ENCODE data around the gene MYL4.
"Not testable (repeated sequence)": the region's sequence is repeated elsewhere in the genome, so short reads cannot be mapped to it uniquely, and the experiment has no call there.

MYL4 gene

DNA sequence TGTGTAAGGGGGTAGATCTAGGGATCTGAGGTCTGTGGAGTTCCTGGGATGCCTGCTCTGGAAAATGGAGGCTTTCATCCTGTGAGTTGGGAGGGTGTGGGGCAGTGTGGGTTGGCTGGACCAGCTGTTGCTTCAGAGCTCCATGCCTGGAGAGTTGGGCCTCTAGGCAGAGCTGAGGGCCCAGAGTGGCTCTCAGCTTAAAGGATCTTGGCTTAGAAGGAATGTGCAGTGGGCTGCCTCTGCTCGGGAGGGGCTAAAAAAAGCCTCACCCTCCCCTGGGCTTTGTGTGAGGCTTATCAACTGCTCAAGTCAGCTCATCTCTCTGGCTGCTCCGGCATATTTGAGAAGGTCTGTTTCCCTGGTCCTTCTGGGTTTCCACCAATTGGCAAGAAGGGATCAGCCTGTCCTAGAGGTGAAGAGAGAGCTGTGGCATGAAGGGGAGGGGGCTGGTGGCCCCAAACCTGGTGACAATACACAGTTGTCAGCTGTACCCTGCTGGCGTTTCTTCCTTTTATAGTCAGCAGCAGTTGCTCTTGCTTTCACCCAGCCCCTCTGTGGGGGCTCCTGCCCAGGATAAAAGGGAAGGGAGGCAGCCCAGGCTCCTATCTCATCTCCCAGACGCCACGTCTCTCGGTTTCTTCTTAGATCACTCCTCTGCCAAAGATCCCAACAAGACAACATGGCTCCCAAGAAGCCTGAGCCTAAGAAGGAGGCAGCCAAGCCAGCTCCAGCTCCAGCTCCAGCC lies at the start of gene MYL4:
TSS of gene MYL4 (plus strand) at position 605 of the 745 bp plus-strand sequence. CDS start at position 680, 75 bp downstream.
- DNase-seq (ENCODE audit: low read depth), result no peak

DNA sequence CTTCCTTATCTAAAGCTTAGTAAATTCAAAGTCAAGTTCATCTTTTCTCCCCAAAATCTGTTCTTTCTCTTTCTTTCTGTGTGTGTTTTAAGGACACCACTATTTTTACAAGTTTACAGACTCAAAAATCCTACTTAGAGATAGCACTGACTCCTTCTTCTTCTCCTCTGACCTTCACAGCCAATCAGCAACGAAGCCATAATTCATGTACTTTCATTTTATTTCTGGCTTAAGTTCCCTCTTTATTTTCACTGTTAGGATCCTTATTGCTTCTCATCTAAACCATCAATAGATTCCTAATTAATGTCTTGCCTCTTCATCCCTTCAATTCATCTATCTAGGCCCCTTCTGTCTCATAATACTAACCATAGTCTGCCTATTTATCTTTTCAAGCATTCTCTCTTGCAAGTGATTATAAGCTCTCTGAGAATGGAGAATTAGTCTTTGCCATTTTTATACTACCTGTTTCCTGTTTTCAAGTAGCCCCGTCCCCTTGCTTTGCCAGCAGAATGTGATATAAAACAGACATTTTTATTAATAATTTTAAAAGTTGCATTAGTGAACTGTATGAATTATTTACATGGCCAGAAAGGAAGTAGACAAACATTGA lies 47.0 kb upstream of the MYL4 start:
- no peak for DNase-seq (ENCODE audit: low read depth)

DNA sequence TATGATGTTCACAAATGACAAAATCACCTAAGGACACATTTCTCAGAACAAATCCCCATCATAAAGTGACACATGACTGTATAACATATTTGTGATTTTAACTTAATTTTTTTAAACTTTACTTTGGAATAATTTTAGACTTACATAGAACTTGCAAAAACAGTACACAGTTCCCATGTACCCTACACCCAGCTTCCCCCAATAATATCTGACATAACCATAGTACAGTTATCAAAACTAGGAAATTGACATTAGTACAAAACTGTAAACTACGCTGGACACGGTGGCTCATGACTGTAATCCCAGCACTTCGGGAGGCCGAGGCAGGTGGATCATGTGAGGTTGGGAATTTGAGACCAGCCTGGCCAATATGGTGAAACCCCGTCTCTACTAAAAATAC lies 44.9 kb upstream of the MYL4 start:
- DNase-seq (ENCODE audit: low read depth), result no peak

DNA sequence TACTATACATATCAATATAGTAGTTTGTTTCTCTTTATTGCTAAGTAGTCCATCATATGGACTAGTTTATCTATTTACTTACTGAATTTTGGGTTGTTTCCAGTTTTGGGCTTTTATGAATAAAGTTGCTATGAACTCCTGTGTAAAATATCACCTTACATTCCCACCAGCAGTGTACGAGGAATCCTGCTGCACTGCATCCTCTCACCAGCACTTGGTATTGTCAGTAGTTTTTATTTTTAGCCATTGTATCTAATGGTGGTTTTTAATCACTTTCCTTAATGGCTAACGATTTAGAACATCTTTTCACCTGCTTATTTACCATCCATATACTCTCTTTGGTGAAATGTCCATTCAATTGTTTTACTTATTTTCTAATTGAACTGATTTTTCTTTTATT lies 44.0 kb upstream of the MYL4 start:
- DNase-seq (ENCODE audit: low read depth), result no peak

DNA sequence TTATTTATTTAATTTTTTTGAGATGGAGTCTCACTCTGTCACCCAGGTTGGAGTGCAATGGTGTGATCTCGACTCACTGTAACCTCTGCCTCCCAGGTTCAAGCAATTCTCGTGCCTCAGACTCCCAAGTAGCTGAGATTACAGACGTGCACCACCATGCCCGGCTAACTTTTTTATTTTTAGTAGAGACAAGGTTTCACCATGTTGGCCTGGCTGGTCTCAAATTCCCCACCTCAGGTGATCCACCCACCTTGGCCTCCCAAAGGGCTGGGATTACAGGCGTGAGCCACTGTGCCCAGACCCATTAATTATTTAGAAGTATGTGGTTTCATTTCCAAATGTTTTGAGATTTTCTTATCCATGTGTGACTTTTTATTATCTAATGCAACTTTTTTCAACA lies 42.3 kb upstream of the MYL4 start:
- not testable (repeated sequence) for DNase-seq (ENCODE audit: low read depth)

DNA sequence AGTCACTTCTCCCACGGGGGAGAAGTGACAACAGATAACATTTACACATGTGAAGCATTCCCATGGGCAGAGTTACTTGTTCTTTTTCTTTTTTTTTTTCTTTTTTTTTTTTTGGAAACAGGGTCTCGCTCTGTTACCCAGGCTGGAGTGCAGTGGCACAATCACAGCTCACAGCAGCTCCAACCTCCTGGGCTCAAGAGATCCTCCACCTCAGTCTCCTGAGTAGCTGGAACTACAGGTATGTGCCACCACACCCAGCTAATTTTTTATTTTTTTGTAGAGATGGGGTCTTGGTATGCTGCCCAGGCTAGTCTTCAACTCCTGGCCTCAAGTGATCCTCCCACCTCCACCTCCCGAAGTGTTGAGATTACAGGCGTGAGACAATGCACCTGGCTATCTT lies 40.3 kb upstream of the MYL4 start:
- DNase-seq (ENCODE audit: low read depth), result not testable (repeated sequence)

DNA sequence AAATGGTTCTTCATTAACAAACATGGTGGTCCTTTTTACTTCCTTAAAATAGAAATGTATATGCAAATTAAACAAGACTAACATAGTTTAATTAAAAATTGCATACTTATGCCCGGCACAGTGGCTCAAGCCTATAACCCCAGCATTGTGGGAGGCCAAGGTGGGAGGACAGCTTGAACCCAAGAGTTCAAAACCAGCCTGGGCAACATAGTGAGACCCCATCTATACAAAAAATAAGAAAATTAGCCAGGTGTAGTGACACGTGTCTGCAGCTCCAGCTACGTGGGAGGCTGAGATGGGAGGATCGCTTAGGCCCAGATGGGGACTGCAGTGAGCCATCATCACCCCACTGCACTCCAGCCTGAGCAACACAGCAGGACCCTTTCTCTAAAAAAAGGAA lies 38.4 kb upstream of the MYL4 start:
- DNase-seq (ENCODE audit: low read depth), result no peak

DNA sequence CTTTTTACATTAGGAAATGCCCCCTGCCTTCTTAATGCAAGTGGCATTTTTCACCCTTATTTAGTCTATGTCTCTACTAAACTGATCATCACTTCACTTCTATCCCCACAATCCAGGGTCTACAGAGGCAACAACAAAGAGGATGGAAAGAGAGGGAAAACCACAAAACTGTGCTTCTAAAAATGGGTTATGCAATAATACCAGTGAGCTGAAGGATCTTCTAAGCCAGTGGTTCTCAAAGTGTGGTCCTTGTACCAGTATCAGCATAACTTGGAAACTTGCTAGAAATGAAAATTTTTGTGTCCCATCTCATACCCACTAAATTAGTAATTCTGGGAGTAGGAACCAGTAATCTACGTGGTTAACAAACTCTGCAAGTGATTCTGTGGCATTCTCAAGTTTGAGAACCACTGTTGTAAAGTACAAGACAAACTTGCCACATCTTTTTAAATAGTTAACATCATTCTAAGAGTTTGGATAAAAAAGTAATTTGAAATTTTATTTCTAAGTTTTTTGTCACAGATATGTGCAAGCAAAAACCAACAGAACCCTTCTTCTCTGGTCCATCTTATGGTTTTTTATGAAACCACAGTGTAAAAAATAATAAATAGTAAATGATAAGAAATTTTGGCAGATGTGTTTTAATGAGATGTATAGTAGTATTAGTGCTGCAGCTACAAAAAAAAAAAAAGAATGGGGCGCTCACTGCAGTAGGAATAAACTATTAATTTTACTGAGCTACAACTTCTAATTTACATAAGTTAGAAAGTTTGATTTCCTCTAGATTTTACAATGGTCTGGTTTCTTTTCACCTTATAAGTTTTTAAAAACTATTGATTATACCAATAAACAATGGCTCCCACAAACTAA lies 36.2 kb upstream of the MYL4 start:
- DNase-seq (ENCODE audit: low read depth), result no peak

DNA sequence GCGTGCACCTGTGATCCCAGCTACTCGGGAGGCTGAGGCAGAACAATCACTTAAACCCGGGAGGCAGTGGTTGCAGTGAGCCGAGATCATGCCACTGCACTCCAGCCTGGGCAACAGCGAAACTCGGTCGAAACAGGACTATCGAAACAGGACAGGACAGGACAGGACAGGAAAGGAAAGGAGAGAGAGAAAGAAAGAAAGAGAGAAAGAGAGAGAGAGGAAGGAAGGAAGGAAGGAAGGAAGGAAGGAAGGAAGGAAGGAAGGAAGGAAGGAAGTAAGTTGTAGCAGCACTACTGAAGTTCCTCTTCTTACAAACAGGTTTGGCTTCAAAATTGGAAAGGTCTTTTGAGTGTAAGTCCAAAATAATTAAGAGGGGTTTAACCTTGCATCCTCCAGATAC lies 34.3 kb upstream of the MYL4 start:
- not testable (repeated sequence) for DNase-seq (ENCODE audit: low read depth)

DNA sequence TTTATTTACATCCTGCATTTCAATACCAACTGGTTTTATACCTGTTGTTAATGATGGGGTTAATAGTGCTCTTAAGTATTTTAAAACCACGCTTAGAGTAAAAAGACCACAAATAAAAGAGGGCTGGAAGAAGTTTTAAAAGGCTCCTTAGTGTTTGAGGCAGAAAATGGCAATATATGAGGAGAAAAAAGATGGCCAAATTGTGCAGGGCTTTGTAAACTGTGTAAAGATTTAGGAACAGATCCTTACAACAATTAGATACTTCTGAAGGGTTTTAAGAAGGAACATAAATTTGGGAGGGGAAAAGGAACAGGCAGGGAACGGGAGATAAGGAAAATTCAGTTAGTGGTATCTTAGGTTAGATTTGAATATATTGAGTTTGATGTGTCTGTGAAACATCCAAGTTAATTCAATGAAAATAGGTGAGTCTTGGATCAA lies 32.7 kb upstream of the MYL4 start:
- no peak for DNase-seq (ENCODE audit: low read depth)

DNA sequence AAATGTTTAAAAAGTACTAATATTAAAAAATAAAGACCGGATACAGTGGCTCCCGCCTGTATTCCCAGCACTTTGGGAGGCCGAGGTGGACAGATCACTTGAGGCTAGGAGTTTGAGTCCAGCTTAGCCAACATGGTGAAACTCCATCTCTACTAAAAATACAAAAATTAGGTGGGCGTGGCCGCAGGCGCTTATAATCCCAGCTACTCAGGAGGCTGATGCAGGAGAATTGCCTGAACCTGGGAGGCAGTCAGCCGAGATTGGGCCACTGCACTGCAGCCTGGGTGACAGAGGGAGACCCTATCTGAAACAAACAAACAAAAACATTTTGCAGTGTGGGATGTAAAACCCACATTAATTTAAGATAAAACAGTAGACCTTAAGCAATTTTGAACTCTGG lies 31.9 kb upstream of the MYL4 start:
- DNase-seq (ENCODE audit: low read depth), result no peak

DNA sequence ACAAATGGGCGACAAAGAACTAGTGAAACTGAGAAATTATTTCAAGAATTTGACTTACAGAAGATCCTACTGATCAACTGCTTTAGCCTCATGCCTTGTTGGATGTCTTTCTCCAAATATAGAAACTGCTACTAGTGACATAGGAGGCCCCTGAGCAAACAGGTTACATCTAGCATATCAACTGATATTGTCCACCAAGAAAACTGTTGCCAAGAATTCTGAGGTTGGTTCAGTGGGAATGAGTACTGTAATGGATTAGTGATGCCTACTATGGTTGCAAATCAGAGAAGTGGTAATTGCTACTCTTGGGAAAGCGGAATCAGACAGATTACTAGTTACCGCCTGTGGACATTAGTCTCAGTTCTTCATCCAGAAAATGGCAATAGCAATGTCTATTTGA lies 30.0 kb upstream of the MYL4 start:
- DNase-seq (ENCODE audit: low read depth), result no peak

DNA sequence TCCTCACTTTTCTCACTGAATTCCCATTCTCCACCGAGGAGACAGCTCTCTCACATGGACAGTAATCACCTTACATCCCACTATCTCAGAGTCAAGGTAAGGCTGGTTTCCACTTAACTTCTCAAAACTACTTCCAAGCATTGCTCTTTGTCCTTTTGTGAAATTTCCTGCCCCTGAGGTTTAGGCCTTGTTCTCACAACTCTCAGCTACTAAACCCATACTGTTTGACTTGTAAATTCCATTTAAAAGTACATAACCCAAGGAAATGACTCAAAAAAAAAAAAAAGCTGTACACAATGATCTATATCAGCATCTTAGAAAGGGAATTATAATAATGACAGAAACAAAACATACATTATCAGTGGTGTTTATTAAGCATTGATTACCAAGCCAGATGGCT lies 28.8 kb upstream of the MYL4 start:
- no peak for DNase-seq (ENCODE audit: low read depth)

DNA sequence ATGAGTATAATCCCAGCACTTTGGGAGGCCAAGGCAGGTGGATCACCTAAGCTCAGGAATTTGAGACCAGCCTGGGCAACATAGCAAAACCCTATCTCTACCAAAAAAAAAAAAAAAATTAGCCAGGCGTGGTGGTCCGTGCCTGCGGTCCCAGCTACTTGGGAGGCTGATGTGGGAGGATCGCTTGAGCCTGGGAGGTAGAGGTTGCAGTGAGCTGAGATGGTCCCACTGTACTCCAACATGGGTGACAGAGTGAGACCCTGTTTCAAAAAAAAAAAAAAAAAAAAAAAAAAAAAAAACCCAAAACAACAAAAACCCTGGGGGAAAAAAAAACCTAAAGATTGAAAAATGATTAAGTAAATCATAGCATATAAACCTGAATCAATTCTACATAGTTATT lies 28.2 kb upstream of the MYL4 start:
- DNase-seq (ENCODE audit: low read depth), result not testable (repeated sequence)

DNA sequence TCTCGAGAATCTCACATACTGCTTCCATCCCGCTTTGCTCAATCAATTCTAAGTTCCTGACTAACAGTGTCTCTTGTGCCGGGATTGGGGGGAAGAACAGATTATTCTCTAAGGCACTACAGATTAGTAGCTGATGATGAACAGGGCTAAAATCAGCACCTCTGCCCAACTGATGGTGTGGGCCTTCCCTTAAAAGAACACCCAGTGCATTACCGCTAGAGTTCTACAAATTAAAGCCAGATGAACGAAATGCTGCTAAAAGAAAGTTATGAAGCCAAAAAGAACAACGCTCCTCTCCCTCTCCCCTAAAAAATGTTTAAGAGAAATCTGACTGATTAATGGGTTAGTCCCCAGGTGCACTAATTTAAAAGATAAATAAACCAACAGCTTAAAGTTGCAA lies 24.5 kb upstream of the MYL4 start:
- no peak for DNase-seq (ENCODE audit: low read depth)

DNA sequence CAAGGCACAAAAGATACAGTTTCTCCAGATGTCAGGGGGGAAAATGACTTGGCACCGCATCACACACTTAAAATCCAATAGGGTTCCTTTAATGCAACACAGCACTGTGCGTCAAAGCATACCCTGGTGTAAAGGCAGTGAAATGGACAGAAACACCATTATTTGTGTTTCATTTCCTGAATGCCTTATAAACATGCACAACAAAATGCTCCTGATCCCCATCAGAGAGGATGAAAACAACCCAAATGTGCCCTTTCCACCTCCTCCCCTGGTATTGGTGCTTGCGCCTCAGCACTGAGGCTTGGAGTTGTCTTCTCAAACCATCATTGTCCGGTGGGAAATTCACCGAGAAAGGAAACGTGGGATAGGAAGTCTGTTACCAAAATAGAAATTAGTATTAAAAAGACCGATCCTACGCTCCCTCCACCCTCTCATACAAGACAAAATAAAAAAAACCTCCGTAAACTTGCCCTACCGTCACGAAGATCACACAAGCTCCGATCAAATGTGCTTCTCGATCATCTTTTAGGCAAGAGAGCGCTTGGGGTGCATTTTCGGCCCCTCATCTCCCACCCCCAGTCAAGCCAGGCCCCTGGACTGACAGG lies 20.8 kb upstream of the MYL4 start:
- no peak for DNase-seq (ENCODE audit: low read depth)

DNA sequence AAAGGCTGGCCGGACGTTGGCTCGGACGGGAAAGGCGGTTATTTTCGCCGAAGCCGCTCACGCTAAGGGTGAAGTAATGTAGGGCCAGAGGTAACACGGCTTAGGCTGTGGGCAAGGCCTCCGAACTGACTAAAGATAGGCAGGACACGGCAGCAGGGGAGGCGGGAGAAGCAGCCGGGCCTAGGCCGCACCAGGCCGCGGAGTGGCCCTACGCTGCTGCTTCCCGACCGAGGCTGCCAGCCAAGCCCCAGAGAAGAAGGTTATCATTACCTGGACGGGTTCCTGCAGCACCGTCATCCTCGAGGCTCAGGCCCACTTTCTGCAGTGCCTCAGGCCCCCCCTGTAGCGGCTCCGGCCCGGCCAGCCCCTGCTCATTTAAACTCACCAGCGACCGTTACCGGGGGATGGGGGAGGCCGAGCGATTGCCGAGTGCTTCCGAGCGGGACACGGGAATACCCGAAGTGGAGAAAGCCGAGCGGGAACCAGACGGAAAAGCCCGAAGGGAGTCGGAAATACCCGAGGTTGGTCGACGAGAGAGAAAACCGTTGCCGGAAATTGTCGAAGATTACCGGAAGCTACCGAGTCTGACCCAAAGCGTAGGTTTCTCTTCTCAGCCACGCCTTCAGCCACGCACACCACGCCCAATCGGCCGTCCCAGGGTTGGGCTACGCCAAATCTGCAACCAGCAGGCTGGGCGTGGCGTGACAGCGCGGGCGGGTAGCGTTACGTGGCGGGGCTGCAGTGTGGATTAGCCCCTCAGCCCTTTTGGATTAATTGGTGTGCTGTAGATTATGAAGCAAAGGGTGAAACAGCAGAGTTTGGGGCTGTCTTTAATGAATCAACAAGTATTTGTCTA lies 20.0 kb upstream of the MYL4 start, which contains the start of gene CDC27:
TSS of gene CDC27 (minus strand) at position 420 of the 856 bp plus-strand sequence. CDS start at position 297, 123 bp downstream.
- peak; percentile 98 for DNase-seq (ENCODE audit: low read depth)

DNA sequence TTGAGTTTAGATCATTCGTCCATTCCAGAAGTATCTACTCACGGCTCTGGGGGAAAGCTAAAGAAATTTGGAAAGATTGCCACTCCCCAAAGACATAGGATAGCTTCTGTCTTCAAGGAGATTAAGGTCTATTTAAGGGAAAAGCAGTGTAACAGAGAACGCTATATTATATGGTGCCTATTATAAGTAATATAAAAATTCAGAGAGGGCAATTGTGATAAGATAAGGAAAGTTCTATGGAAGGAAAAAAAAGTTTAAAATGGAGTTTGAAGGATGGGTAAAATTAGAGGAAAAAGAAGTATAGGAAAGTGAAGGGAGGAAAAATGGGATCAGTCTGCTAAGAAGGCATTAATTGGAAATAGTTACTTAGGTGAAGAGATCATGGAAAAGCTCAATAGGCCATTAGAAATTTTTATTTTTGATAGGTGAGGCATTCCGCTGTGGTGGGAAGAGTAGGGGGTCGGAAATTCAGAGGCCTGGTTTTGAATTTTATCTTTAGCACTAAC lies 19.4 kb upstream of the MYL4 start:
- DNase-seq (ENCODE audit: low read depth), result no peak

DNA sequence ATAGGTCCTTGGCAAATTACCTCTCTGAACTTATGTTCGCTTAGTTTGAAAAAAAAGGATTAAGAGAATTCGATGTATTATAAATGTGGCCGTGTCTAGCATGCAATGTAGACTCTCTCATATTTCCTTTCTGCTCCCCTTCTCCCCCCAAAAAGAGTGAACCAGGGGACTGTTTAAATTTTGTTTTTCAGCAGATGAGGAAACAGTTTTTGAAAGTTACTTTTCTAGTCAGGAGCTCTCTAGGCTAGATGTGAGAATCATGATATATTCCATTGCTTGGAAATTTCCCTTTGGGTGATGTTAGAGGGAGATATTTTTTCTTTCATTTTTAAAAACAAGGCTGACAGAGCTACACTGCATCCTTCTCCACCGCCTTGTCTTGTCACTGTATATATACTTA lies 18.9 kb upstream of the MYL4 start:
- no peak for DNase-seq (ENCODE audit: low read depth)

DNA sequence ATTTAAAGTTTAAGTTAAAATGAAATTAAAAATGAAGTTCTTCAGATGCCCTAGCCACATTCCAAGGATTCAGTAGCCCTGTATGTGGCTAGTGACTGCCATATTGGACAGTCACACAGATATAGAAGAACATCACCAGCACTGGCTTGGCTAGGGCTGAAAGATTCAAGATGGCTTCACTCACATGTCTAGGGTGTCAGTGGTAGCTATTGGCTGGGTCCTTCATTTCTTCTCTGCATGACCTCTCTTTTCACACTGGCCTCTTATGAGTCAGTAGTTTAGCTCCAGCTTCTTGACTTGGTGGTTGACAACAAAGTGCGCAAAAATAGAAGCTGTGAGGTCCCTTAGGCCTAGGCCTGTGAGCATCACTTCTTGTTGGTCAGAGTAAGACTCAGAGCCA lies 18.4 kb upstream of the MYL4 start:
- no peak for DNase-seq (ENCODE audit: low read depth)

DNA sequence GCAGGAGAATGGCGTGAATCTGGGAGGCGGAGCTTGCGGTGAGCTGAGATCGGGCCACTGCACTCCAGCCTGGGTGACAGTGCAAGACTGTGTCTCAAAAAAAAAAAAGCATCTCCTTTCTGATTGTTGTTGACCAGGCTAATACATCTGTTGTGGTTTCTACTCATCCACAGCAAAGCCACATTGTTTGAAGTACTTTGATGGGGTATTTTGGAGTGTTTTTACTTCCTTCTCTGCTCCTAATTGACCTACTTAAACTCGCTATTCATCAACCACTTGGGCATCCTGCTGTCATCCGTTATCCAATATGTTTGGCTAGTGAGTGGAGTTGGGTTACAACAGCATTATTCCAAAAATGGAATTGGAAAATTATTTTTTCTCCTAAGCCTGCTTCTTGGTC lies 16.6 kb upstream of the MYL4 start:
- no peak for DNase-seq (ENCODE audit: low read depth)

All from stimulated activated CD8-positive, alpha-beta memory T cell treated with anti-CD3 and anti-CD28 coated beads, Interleukin-15, amount 100 ng/mL, for 24 hours (primary cell).